Activated naive CD4-positive, alpha-beta T cell treated with anti-CD3 and anti-CD28 coated beads, Interleukin-2, amount 50 U/mL, for 16 hours (primary cell): ENCODE data around the gene SKIC2.
A peak's percentile ranks its signal among the peaks of the same experiment; 100 is the strongest.
"Not testable (repeated sequence)": the region's sequence is repeated elsewhere in the genome, so short reads cannot be mapped to it uniquely, and the experiment has no call there.

Experiments used
- DNase-seq: peaks from one replicate; pipeline ENCODE4 v3.0.0-alpha.2; 2020

Gene SKIC2

DNA sequence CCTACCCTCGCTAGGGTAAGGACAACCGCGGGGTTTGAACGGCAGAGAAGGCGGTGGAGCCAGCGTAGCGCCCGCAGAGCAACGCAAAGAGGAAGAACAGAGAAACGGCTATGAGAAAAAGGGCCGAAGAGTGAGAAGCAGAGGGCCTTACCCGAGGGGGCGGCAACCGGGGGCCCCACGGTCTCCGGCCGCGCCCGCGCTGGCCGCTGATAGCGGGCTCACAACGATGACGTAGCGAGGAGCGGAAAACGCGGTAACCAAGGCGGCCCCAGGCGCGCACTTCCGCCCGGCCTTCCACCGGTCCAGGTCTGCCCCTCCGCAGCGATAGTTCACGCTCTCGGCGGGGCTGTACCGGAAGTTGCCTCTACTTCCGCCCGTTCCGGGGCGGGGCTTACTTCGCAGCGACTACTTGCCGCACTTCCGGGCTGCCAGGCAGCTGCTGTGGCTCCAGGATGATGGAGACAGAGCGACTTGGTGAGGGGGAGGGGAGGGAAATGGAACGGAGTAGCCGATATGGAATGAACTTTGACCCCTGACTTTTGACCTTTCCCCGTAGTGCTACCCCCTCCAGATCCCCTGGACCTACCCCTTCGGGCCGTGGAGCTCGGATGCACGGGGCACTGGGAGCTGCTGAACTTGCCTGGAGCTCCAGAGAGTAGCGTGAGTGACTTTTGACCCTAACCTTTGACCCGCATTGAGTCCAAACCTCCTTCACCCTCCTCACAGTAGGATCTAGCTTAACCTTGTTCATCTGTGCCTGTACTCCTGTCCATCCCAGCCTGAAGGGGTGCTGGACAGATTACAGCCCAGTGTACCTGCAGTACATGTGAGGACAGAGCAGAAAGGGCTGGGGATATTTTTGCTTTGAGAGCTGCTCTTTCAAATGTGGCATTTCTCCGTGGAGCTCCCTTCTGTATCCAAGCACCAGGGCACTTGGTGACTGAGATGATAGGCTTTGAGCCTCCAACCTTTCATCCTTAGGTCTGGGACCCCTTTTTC is at the start of gene SKIC2, which contains the start of gene NELFE:
SKIC2 (plus strand) TSS at position 435 of the 999 bp plus-strand sequence; CDS start at position 453, 18 bp downstream.
NELFE (minus strand) TSS at position 231 of the 999 bp plus-strand sequence. CDS start 525 bp downstream, outside the sequence.
- DNase-seq: peak; percentile 98

GRCh38 chr6:31909298-31909697 is 49.7 kb upstream of the SKIC2 start:
- not testable (repeated sequence) for DNase-seq

- DNase-seq: no peak
Observed at GRCh38 chr6:31911826-31912585, 47.0 kb upstream of the SKIC2 start.

- DNase-seq: no peak
Observed at GRCh38 chr6:31915351-31915750, 43.6 kb upstream of the SKIC2 start.

DNA sequence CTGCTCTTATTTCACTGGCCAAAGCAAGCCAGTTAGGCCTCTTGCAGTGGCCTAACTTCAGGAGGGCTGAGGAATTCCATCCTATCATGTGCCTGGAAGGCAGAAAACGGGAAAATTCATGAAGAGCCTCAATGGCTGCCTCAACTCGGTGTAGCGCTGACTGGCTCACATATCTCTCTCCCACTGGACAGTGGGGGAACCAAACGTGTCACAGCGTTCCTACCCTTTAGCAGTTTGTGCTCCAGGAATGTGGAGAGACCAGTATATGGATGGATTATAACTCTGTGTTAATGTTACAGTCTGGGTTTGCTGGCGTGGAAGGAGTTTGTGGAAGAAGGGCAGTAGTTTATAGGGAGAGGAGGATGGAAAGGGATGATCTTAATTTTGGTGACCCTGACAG is 43.2 kb upstream of the SKIC2 start:
- no peak for DNase-seq

DNA sequence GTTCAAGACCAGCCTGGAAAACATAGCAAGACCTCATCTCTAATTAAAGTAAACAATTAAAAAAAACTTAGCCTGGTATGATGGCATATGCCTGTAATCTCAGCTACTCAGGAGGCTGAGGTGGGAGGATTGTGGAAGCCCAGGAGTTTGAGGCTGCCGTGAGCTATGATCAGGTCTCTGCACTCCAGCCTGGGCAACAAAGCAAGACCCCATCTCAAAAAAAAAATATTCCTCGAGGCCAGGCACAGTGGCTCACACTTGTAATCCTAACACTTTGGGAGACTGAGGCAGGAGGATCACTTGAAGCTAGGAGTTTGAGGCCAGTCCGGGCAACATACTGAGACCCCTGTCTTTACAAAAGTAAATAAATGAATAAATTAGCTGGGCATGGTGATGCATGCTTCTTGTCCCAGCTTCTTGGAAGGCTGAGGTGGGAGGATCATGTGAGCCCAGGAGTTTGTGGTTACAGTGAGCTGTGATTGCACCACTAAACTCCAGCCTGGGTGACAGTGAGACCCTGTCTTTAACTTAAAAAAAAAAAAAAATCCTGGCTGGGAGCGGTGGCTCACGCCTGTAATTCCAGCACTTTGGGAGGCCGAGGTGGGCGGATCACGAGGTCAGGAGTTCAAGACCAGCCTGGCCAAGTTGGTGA is 40.8 kb upstream of the SKIC2 start:
- no peak for DNase-seq

DNA sequence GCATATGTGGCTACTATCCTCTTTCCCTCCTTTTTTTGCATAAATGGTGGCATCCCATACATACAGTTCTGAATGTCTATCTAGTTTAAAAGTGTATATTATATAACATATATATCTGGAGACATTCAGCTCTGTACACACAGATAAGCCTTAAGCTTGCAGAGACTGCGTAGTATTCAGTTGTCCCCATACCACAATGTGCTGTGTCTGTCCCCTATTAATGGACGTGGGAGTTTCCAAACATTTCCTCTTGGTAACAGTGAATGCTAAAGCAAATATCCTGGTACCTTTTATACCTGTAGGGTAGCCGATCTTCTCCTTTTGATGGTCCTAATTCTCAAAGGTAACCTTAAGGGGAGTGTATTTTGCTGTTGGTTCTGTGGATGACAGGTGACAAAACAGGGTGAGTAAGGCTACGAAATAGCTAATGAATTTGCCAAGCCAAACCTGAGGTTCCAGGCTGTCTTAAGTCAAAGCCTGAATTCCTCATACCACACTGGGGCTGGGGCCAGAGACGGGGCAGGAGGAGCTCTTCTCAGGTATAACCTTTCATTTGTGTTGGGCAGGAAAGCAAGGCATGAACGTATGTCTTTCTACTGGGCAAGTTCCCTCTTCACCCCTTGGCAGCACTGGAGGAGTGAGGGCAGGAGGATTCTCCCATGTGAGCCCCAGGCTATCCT is 39.2 kb upstream of the SKIC2 start:
- DNase-seq: no peak

- DNase-seq: no peak
Observed at GRCh38 chr6:31920811-31921210, 38.2 kb upstream of the SKIC2 start.

DNA sequence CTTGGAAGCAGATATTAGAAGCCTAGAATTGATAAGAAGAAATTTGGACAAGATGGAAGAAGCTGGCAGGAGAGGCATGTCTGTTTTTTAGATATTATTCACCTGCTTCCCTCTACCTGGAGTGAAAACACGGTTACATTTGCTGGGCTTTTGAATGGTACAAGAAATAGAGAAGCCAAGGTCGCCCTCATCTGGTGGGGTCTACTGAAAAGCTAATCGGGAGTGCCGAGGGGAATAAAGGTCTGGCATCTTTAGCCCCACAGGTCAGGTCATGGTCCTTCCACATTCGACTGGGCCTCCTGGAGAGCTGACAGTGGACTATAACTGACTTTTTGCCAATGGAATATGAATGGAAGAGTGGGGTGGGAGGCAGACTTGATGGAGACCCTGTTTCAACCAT is 36.0 kb upstream of the SKIC2 start:
- DNase-seq: no peak

DNA sequence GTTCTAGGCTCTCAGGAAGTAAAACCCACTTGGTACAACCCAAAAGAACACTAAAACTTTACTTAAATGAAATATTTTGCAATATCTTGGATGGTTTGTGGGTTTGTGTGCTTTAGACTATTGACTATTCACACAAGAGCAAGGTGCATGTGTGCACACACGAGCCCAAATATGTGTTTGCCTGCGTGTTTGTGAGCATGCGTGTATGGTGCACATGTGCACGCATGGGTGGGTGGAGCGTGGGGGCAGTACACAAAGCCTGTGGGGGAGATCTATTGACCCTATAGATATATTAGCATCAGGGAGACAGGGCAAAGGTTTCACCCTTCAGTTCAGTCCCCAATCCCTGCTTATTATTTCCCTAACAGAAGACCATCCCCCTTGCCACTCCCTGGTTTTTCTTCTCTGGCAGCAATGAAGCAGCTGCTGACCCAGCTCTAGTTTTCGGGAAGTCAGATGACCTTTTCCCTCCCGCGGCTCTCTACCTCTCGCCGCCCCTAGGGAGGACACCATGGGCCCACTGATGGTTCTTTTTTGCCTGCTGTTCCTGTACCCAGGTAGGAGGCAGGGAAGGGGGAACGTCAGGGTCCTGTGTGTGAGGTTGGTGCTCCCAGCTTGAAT is 31.6 kb upstream of the SKIC2 start, which contains the start of gene C2:
C2 (plus strand) TSS at position 476 of the 621 bp plus-strand sequence; CDS start at position 512, 36 bp downstream.
- DNase-seq: no peak

DNA sequence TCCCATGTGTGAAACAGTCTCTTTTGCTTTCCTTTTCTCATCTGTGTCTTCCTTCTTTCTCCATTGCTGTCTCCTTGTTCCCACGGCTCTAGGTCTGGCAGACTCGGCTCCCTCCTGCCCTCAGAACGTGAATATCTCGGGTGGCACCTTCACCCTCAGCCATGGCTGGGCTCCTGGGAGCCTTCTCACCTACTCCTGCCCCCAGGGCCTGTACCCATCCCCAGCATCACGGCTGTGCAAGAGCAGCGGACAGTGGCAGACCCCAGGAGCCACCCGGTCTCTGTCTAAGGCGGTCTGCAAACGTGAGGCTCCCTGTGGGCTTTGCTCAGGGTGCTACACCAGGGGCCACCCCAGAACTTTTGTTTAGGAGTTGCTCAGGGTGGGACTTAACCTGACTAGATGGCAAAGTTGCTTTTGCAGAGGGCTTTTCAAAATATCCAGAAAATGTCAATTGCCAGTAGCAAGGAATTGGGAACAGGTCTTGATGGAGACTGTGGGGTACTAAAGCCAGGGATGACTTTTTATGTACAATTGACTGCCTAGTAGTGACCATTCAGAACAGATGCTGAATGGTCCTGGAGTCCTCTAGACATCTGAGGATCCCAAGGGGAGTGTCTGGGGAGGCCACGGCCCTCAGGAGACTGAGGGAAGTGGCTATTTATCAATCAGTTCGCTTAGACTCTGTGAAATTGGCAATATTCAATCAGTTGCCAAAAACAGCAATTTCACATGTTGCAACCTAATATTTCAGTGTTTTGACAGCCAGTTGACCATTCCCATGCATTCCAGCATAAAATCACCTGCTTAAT is 30.9 kb upstream of the SKIC2 start:
- no peak for DNase-seq

DNA sequence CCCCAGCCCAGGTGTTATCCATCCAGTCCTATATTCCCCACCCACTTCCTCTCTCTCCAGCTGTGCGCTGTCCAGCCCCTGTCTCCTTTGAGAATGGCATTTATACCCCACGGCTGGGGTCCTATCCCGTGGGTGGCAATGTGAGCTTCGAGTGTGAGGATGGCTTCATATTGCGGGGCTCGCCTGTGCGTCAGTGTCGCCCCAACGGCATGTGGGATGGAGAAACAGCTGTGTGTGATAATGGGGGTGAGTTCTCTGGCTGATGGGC is 30.4 kb upstream of the SKIC2 start:
- DNase-seq: no peak

DNA sequence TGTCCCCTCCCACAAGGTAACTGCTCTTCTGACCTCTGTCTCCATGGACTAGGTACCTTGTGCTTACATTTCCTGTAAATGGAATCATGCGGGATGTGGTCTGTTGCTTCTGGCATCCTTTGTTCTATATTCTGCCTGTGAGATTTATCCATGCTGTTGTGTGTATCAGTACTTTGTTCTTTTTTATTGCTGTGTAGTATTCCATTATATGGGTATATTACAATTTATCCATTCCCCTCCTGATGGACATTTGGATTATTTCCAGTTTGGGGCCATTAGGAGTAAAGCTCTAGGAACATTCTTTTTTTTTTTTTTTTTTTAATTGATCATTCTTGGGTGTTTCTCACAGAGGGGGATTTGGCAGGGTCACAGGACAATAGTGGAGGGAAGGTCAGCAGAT is 28.0 kb upstream of the SKIC2 start:
- no peak for DNase-seq

GRCh38 chr6:31932137-31932536 is 26.8 kb upstream of the SKIC2 start:
- DNase-seq: not testable (repeated sequence)

- no peak for DNase-seq
Observed at GRCh38 chr6:31933537-31933936, 25.4 kb upstream of the SKIC2 start.

DNA sequence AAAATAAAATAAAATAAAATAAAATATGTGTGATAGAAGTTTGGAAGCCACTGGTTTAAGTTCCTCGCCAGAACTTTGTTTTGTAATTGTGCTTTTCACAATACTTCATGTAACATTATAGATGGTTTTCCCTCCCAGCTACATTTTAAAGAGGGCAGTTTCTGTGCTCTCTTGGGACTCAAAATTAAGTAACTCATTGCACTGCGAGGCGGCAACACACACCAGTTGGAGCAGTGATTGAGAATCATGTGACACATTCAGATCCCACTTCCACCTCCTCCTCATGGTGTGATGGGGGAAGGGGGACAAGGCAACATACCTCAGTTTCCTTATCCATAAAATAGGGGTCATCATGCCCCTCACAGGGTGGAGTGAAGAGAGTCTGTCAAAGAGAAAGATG is 24.0 kb upstream of the SKIC2 start:
- DNase-seq: no peak

GRCh38 chr6:31935823-31936222 is 23.2 kb upstream of the SKIC2 start:
- no peak for DNase-seq

DNA sequence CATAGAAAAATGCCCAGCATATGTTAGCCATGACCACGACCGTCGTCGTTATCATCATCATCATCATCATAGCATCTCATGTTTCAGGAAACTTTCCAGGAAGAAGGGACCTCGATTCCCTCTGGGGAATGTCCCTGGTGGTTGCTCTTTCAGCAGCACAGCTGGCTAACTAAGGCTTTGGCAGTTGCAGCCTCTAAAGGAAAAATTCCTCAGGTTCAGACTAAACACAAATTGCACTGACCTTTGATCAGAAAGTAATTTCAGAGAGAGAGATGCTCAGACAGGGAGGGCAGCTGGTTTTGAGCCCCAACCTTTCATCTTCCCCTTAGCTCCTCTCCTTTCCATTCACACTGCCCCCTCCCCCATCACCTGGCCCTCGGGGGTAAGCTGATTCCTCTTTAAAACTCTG is 18.7 kb upstream of the SKIC2 start:
- no peak for DNase-seq

- no peak for DNase-seq
Observed at GRCh38 chr6:31943742-31944141, 15.2 kb upstream of the SKIC2 start.

- no peak for DNase-seq
Observed at GRCh38 chr6:31945154-31945506, 13.8 kb upstream of the SKIC2 start.
